Measurements from ENCODE around the gene IL15RA. TPM values are rescaled to one million over a fixed set of nuclear protein-coding genes. Genes with fewer than 3 reads are reported as not detected.

The IL15RA gene
- total RNA-seq, 1 experiment from 2014 or later = 15.5 TPM

- peaks cover 11% of the 10 kb centered on the region; the same call in 1 of the 2 replicates for H3F3A ChIP-seq (ENCODE audit: insufficient read depth, low read depth)
- H3K27me3 ChIP-seq (ENCODE audit: insufficient read depth, low read depth) = no peaks in the 10 kb centered on the region
- no peak overlapping the region for H3K4me3 ChIP-seq
- no peaks in the 10 kb centered on the region for H3K36me3 ChIP-seq (ENCODE audit: low read depth)
- peaks cover 17% of the 10 kb centered on the region for H3K4me1 ChIP-seq (replicated peaks; ENCODE audit: insufficient read depth)
- no peaks in the 10 kb centered on the region for H3K9me3 ChIP-seq (ENCODE audit: insufficient read depth, low read depth)
- ChIA-PET CTCF (interaction anchor here (0.6 to 0.7 kb wide), 3 partner anchors 10 to 325 kb away, joined by 3 to 7 read pairs (median 4); no protein-coding TSS in a partner anchor), POLR2A (ENCODE audit: unreplicated experiment) (interaction anchor here (0.7 kb wide), 1 partner anchor 473 kb away, joined by 9 read pairs; no protein-coding TSS in a partner anchor)
- no peaks in the 10 kb centered on the region for H4K20me1 ChIP-seq (ENCODE audit: insufficient read depth)
- intact Hi-C loops (cut with micrococcal nuclease; ENCODE audit: unreplicated experiment) = no loop called here
- no peak overlapping the region for H3K4me2 ChIP-seq
- no peaks in the 10 kb centered on the region for H3K9me2 ChIP-seq (ENCODE audit: insufficient read depth)
- peak in 1 of 2 experiments; percentile 49 for DNase-seq
- no peak for TF ChIP-seq EZH2 (IDR thresholded peaks at IDR 0.05; ENCODE audit: low read depth)
- no peak for TF ChIP-seq CTCF (conservative IDR thresholded peaks at IDR 0.05)
- peak overlapping the region; percentile 50; the same call in 1 of the 2 replicates for H3K27ac ChIP-seq
- H3K79me2 ChIP-seq (ENCODE audit: low read depth) = no peaks in the 10 kb centered on the region
- no peak overlapping the region for H2AFZ ChIP-seq
- BruUV-seq (replicated peaks) = no TSS peak
Observed at GRCh38 chr10:5951167-5951711, 26.1 kb downstream of the IL15RA start.

- intact Hi-C loops (cut with micrococcal nuclease; ENCODE audit: unreplicated experiment) = no loop called here
- CTCF ChIA-PET = no interaction called here
- no TSS peak for BruUV-seq (replicated peaks)
- no peaks in the 10 kb centered on the region for H3K79me2 ChIP-seq (ENCODE audit: low read depth)
- H3K4me2 ChIP-seq = no peak overlapping the region
- H3K9me3 ChIP-seq (ENCODE audit: insufficient read depth, low read depth) = no peaks in the 10 kb centered on the region
- POLR2A ChIA-PET (ENCODE audit: unreplicated experiment) = no interaction called here
- no peaks in the 10 kb centered on the region for H3K27me3 ChIP-seq (ENCODE audit: insufficient read depth, low read depth)
- H2AFZ ChIP-seq = no peak overlapping the region
- H3K4me3 ChIP-seq = no peak overlapping the region
- H3K9me2 ChIP-seq (ENCODE audit: insufficient read depth) = no peaks in the 10 kb centered on the region
- no peak for DNase-seq
- no peaks in the 10 kb centered on the region for H3K36me3 ChIP-seq (ENCODE audit: low read depth)
- TF ChIP-seq CTCF (conservative IDR thresholded peaks at IDR 0.05) = no peak
- no peak for TF ChIP-seq EZH2 (IDR thresholded peaks at IDR 0.05; ENCODE audit: low read depth)
- H4K20me1 ChIP-seq (ENCODE audit: insufficient read depth) = no peaks in the 10 kb centered on the region
- peaks cover 17% of the 10 kb centered on the region for H3K4me1 ChIP-seq (replicated peaks; ENCODE audit: insufficient read depth)
- peaks cover 11% of the 10 kb centered on the region; the same call in 1 of the 2 replicates for H3F3A ChIP-seq (ENCODE audit: insufficient read depth, low read depth)
- no peak overlapping the region for H3K27ac ChIP-seq
Observed at GRCh38 chr10:5949009-5949759, 28.2 kb downstream of the IL15RA start.

- Histone ChIP-seq H3K79me2 (ENCODE audit: low read depth) (no peaks in the 10 kb centered on the region), H3K9me3 (ENCODE audit: insufficient read depth, low read depth) (no peaks in the 10 kb centered on the region), H3K4me1 (replicated peaks; ENCODE audit: insufficient read depth) (peaks cover 17% of the 10 kb centered on the region), H3K27ac (no peak overlapping the region), H3K9me2 (ENCODE audit: insufficient read depth) (no peaks in the 10 kb centered on the region), H4K20me1 (ENCODE audit: insufficient read depth) (no peaks in the 10 kb centered on the region), H3K36me3 (ENCODE audit: low read depth) (no peaks in the 10 kb centered on the region), H3K4me2 (no peak overlapping the region), H3K27me3 (ENCODE audit: insufficient read depth, low read depth) (no peaks in the 10 kb centered on the region), H3K4me3 (no peak overlapping the region), H3F3A (ENCODE audit: insufficient read depth, low read depth) (peaks cover 11% of the 10 kb centered on the region; the same call in 1 of the 2 replicates), H2AFZ (no peak overlapping the region)
- intact Hi-C loops (cut with micrococcal nuclease; ENCODE audit: unreplicated experiment) = no loop called here
- TF ChIP-seq CTCF (conservative IDR thresholded peaks at IDR 0.05) (no peak), EZH2 (IDR thresholded peaks at IDR 0.05; ENCODE audit: low read depth) (no peak)
- POLR2A ChIA-PET (ENCODE audit: unreplicated experiment) = no interaction called here
- CTCF ChIA-PET = no interaction called here
- no peak for DNase-seq
- no TSS peak for BruUV-seq (replicated peaks)
Observed at GRCh38 chr10:5948208-5948585, 29.1 kb downstream of the IL15RA start.
